Effector memory CD8-positive, alpha-beta T cell (primary cell): ENCODE data around the gene ERGIC3.
A peak's percentile ranks its signal among the peaks of the same experiment; 100 is the strongest.
"Not testable (repeated sequence)": the region's sequence is repeated elsewhere in the genome, so short reads cannot be mapped to it uniquely, and the experiment has no call there.

Source experiments
- ATAC-seq: fragments of 150-1000 bp; cut with Tn5 transposase; replicated peaks from 2 replicates; pipeline ENCODE4 v1.10.0; 2021; ENCODE audit warnings: mild to moderate bottlenecking, moderate library complexity
- DNase-seq, 3 experiments: peaks; one replicate each; pipeline ENCODE4 v3.0.0; 2021
- H3K27ac Mint-ChIP-seq, 2 donors: one replicate each; pipeline ENCODE4 v1.8.0; 2022; ENCODE audit warnings: mild to moderate bottlenecking in 2 of 2, mixed read lengths in 2 of 2, moderate library complexity in 2 of 2
- H3K27me3 Mint-ChIP-seq, 2 donors: one replicate each; pipeline ENCODE4 v1.8.0; 2022; ENCODE audit warnings: mixed read lengths in 2 of 2
- H3K36me3 Mint-ChIP-seq: one replicate; pipeline ENCODE4 v1.8.0; 2022; ENCODE audit warnings: mild to moderate bottlenecking, moderate library complexity, mixed read lengths; ENCODE audit not compliant: insufficient read depth
- H3K4me1 Mint-ChIP-seq, 2 donors: one replicate each; pipeline ENCODE4 v1.8.0; 2022; ENCODE audit warnings: low read depth in 2 of 2, mixed read lengths in 2 of 2
- H3K4me3 Mint-ChIP-seq, 2 donors: one replicate each; pipeline ENCODE4 v1.8.0; 2022; ENCODE audit warnings: mild to moderate bottlenecking in 2 of 2, mixed read lengths in 2 of 2, moderate library complexity in 2 of 2
- H3K9me3 Mint-ChIP-seq, 2 donors: one replicate each; pipeline ENCODE4 v1.8.0; 2022; ENCODE audit warnings: mixed read lengths in 2 of 2

ERGIC3 gene

DNA sequence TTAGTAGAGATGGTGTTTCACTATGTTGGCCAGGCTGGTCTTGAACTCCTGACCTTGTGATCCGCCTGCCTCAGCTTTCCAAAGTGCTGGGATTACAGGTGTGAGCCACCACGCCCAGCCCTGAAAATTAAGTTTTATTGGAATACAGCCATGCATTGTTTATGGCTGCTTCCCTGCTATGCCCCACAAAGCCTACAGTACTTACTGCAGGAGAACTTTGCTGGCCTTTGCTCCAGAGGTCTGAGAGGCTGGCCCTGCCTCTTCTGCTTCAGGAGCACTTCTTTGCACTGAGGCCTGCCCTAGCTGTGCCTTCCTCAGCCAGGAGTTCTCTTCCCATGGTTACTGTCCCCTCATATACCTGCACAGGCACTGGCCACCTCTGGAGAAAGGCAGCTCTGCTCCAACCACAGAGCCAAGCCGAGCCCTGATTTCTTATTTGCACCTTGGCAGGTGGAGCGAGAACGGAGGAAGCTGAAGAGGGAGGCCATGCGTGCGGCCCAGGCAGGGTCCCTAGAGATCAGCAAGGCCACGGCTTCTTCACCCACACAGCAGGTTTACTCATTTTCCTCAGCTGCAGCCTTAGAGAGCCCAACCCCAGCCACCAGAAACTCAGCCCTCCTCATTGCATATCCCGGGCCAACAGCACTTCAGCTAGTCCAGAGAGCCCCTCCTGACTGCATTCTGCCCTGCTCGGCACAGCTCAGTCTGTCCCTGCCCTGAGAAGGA is 33.2 kb upstream of the ERGIC3 start:
- peak overlapping the region in 1 of 2 donors; percentile 38 for H3K27ac Mint-ChIP-seq
- no peak for DNase-seq
- H3K27me3 Mint-ChIP-seq, result no peaks in the 10 kb centered on the region
- H3K36me3 Mint-ChIP-seq, result peaks cover 62% of the 10 kb centered on the region
- peaks cover 25 to 31% of the 10 kb centered on the region in 2 donors for H3K4me1 Mint-ChIP-seq
- no peak overlapping the region for H3K4me3 Mint-ChIP-seq
- H3K9me3 Mint-ChIP-seq, result no peaks in the 10 kb centered on the region
- no peak for ATAC-seq

DNA sequence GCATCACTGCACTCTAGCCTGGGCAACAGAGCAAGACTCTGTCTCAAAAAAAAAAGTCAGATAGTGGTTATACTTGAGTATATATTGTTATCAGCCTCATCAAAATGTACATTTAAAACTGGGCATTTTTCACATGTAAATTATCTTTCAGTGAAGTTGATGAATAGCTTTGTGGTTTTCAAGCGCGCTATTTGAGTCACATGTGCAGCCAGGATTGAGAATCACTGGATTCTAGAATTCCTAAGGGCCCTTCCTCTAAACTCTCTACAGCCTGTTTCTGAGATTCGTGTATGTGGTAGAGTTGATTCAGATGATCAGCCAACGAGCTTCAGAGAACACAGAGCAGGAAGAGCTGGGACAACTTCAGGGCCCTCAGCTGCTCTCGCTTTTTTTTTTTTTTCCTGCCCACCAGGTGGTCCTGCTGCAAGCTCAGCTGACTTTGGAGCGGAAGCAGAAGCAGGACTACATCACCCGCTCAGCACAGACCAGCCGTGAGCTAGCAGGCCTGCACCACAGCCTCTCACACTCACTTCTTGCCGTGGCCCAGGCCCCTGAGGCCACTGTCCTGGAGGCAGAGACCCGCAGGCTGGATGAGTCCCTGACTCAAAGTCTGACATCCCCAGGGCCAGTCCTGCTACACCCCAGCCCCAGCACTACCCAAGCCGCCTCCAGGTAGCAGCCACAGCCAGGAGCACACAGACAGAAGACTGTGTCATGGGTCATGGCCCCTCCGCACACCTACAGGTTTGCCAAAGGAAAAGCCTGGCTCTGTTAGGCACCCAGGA is 30.7 kb upstream of the ERGIC3 start:
- no peak for ATAC-seq
- peak overlapping the region in 1 of 2 donors; percentile 90 for H3K27ac Mint-ChIP-seq
- no peak for DNase-seq
- H3K4me1 Mint-ChIP-seq, result peaks cover 6 to 10% of the 10 kb centered on the region in 2 donors
- peaks cover 51% of the 10 kb centered on the region for H3K36me3 Mint-ChIP-seq
- H3K4me3 Mint-ChIP-seq, result no peak overlapping the region
- H3K9me3 Mint-ChIP-seq, result no peaks in the 10 kb centered on the region
- H3K27me3 Mint-ChIP-seq, result no peaks in the 10 kb centered on the region

DNA sequence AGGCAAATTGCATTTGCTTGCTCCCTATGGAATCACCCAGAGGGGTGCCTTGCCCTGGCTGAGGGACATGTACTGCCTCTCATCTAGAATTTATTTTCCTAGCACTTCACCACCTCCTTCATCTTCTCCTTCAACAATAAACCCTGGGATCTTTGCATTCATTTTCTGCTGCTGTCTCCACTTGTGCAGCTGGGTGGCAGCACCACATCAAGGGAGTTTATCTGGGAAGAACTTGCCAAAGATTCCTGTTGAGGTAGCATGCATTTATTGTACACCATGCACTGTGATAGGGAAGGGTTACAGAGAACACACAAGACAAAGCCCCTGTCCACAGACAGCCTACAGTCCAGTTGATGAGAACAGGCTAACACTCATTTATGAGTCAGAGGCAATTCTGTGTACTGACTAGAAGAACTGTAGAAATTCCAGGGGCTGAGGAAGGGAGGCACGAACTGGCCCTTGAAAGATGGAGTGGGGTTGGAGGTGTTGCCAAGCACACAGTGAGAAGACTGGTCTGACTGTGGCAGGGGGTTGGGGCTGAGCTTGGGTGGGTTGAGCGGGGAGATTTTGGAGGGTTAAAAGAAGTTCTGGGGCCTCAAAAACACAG is 30.0 kb upstream of the ERGIC3 start:
- DNase-seq (no peak), ATAC-seq (no peak)
- H3K4me1 Mint-ChIP-seq, result peaks cover 4 to 7% of the 10 kb centered on the region in 2 donors
- H3K36me3 Mint-ChIP-seq, result peaks cover 48% of the 10 kb centered on the region
- H3K27ac Mint-ChIP-seq, result peak overlapping the region; percentile 22 to 90
- no peak overlapping the region for H3K4me3 Mint-ChIP-seq
- H3K9me3 Mint-ChIP-seq, result no peaks in the 10 kb centered on the region
- no peaks in the 10 kb centered on the region for H3K27me3 Mint-ChIP-seq

DNA sequence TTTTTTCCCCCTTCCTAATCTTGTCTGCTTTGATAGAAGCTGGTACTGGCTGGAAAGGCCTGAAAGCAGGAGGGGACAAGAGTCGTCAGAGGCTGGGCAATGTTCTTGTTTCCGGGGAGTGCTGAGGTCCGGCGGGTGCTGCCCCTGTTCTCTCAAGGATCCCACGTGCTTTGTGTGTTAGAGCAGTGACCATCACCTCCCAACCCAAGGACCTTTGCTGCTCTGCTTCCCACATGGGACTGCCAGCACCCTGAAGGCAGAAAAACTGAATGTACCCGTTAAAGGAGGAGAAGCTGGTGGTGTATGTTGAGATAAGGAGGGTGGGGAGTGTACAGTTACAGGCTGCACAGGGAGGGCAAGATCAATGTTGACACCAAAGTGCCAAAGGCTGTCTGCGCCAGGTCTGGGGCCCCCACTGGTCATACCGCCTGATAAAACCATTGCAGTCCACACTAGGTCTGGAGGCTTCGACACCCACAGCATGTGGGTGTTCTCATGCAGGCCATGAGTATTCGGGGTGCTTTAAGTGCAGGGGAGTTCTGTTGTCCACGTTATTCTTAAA is 27.4 kb upstream of the ERGIC3 start:
- H3K27me3 Mint-ChIP-seq, result no peaks in the 10 kb centered on the region
- ATAC-seq (no peak), DNase-seq (no peak)
- H3K36me3 Mint-ChIP-seq, result peaks cover 36% of the 10 kb centered on the region
- no peaks in the 10 kb centered on the region for H3K4me1 Mint-ChIP-seq
- H3K4me3 Mint-ChIP-seq, result no peak overlapping the region
- no peaks in the 10 kb centered on the region for H3K9me3 Mint-ChIP-seq
- peak overlapping the region in 1 of 2 donors; percentile 90 for H3K27ac Mint-ChIP-seq

DNA sequence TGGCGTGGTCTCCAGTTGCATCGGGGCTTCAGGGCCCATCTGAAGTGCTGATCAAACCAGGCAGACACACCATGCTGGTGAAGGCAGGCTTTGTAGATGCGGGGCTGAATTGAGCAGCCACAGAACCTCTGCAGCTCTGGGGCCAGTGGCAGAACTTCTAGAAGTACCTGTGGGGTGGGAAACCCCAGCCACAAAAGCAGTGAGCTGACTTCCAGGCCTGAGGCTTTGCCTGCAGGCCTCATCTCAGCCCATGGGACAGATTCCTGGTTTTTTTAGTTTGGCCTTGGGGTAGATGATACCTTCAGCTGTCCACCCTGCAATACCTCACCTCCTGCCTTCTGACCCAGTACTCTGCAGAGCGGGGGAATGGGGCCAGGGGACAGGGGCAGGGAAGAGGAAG is 26.5 kb upstream of the ERGIC3 start:
- H3K27ac Mint-ChIP-seq, result peak overlapping the region in 1 of 2 donors; percentile 41
- ATAC-seq (no peak), DNase-seq (no peak)
- no peaks in the 10 kb centered on the region for H3K4me1 Mint-ChIP-seq
- no peaks in the 10 kb centered on the region for H3K9me3 Mint-ChIP-seq
- peaks cover 36% of the 10 kb centered on the region for H3K36me3 Mint-ChIP-seq
- H3K27me3 Mint-ChIP-seq, result no peaks in the 10 kb centered on the region
- no peak overlapping the region for H3K4me3 Mint-ChIP-seq

DNA sequence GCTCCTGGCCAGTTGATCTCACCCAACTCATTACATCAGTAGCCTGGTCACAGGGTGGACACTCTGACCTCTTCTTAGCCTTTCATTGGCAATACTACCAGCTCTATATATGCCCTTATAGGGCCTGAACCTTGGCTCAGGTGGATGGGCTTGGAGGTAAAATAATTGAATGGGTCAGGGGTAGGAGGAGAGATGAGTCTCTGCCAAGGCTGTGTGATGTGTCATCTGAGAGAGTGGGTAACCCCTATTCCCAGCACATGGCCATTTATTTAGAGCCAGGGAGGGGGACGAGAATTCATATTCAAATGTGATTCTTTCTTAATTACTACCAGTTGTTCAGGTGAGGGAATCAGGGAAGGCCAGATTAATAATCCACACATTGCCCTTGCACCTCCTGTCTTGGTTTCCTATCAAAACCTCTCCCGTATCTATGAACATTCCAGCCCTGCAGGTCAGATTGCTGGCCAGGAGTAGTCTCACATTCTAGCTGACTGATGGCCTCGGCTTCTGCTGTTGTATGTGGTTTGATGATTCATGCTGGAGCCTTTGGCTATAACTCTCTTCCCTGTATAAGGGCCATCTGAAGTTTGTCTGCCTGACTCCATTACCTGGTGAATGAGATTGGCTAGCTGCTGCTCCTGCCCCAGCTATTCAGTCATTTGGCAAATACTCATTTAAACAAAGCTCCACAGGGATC is 25.8 kb upstream of the ERGIC3 start:
- H3K9me3 Mint-ChIP-seq, result no peaks in the 10 kb centered on the region
- H3K27me3 Mint-ChIP-seq, result no peaks in the 10 kb centered on the region
- no peaks in the 10 kb centered on the region for H3K4me1 Mint-ChIP-seq
- H3K36me3 Mint-ChIP-seq, result peaks cover 28% of the 10 kb centered on the region
- DNase-seq (no peak), ATAC-seq (no peak)
- H3K27ac Mint-ChIP-seq, result peak overlapping the region in 1 of 2 donors; percentile 41
- no peak overlapping the region for H3K4me3 Mint-ChIP-seq

DNA sequence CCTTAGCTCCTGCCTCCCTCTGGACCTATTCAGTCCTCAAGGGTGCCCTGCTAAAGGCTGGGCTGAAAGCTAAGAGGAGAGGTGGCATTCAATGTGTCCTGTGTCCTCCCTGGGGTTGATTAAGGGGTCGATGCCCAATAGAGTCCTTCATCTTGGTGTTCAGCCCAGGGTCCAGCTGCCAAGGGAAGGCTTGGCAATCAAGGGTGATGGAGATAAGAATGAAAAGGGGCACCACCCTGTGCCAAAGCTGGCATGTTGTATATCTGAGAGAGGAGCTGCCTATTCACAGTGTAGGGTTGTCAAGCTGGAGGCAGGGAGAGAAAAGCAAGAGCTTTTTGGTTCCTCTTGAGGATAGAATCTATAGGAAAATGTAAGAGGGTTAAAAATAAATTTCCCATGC is 24.8 kb upstream of the ERGIC3 start:
- H3K36me3 Mint-ChIP-seq, result peaks cover 18% of the 10 kb centered on the region
- peak overlapping the region in 1 of 2 donors; percentile 63 for H3K27ac Mint-ChIP-seq
- H3K9me3 Mint-ChIP-seq, result no peaks in the 10 kb centered on the region
- no peaks in the 10 kb centered on the region for H3K27me3 Mint-ChIP-seq
- H3K4me3 Mint-ChIP-seq, result no peak overlapping the region
- no peak for ATAC-seq
- H3K4me1 Mint-ChIP-seq, result no peaks in the 10 kb centered on the region
- no peak for DNase-seq

DNA sequence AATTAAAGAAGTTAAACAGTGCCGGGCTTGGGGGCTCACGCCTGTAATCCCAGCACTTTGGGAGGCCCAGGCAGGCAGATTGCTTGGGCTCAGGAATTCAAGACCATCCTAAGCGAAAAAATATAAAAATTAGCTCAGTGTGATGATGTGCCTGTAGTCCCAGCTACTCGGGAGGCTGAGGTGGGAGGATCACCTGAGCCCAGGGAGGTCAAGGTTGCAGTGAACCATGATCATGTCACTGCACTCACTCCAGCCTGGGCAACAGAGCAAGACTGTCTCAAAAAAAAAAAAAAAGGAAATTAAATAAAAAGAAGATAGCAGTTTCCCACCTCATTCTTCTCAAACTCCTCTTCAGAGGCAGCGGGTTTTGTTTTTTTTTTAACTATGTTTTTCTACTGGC is 24.1 kb upstream of the ERGIC3 start:
- ATAC-seq, H3K4me3 Mint-ChIP-seq, H3K4me1 Mint-ChIP-seq, H3K9me3 Mint-ChIP-seq, H3K27me3 Mint-ChIP-seq, DNase-seq, H3K27ac Mint-ChIP-seq: not testable (repeated sequence)
- peaks cover 14% of the 10 kb centered on the region for H3K36me3 Mint-ChIP-seq

DNA sequence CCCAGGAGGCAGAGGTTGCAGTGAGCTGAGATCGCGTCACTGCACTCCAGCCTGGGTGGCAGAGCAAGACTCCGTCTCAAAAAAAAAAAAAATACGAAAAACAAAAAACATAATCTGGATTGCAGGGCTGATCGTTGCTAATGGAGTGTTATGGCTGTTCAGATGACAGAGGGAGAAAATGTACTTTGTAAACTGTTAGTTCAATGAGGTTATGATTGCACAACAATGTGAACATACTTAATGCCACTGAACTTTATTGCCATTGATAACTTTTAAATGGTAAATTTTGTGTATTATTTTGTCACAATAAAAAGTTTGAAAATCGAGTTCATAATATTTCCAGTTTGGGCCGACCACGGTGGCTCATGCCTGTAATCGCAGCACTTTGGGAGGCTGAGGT is 22.9 kb upstream of the ERGIC3 start:
- DNase-seq, result no peak
- H3K9me3 Mint-ChIP-seq, result no peaks in the 10 kb centered on the region
- no peak for ATAC-seq
- no peak overlapping the region for H3K27ac Mint-ChIP-seq
- no peak overlapping the region for H3K4me3 Mint-ChIP-seq
- peaks cover 7% of the 10 kb centered on the region for H3K36me3 Mint-ChIP-seq
- H3K27me3 Mint-ChIP-seq, result no peaks in the 10 kb centered on the region
- no peaks in the 10 kb centered on the region for H3K4me1 Mint-ChIP-seq

DNA sequence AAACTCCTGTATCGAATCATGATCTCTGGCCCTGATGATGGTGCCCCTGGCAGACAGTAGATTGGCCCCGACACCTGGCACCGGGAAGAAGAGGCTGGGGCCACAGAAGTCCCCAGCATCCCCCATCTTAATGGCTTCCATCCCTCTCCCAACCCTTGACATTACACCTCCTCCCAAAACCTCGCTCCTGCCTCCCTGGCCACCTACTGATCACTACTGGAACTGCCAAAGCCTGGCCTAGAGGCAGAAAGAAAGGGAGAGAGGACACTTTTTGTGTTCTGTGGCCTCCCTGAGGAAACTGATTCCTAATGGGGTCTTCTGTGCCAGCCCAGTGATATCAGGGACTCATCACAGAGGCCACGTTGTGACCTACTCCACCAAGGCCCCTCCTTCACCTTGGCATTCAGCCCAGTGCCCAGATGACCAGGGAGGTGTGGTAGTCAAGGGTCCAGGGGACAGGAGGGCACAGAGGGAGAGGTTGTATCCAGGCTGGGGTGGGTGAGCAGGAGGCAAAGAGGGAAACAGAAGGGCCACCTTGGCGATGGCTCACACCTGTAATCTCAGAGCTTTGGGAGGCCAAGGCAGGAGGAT is 18.5 kb upstream of the ERGIC3 start:
- no peaks in the 10 kb centered on the region for H3K27me3 Mint-ChIP-seq
- peak in 1 of 3 experiments; percentile 26 for DNase-seq
- H3K4me3 Mint-ChIP-seq, result no peak overlapping the region
- no peak for ATAC-seq
- no peaks in the 10 kb centered on the region for H3K36me3 Mint-ChIP-seq
- H3K27ac Mint-ChIP-seq, result no peak overlapping the region
- no peaks in the 10 kb centered on the region for H3K4me1 Mint-ChIP-seq
- H3K9me3 Mint-ChIP-seq, result no peaks in the 10 kb centered on the region

DNA sequence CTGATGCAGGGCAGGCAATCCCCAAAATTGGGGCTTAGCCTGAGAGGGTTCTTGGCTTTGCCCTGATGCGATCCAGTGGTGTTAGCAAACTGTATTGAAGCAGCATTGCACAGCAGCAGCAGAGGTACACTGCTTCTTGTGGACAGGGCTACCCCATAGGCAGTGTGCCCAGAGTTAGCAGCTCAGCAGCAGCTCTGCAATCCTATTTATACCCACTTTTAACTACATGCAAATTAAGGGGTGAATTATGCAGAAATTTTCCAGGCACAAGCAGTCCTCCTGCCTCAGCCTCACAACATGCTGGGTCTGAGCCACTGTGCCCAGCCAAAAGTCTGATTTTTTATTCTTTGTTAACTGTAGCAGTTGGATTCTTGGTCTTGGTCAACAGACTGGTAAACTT is 16.2 kb upstream of the ERGIC3 start:
- H3K4me1 Mint-ChIP-seq, result no peaks in the 10 kb centered on the region
- no peak overlapping the region for H3K4me3 Mint-ChIP-seq
- no peak for ATAC-seq

DNA sequence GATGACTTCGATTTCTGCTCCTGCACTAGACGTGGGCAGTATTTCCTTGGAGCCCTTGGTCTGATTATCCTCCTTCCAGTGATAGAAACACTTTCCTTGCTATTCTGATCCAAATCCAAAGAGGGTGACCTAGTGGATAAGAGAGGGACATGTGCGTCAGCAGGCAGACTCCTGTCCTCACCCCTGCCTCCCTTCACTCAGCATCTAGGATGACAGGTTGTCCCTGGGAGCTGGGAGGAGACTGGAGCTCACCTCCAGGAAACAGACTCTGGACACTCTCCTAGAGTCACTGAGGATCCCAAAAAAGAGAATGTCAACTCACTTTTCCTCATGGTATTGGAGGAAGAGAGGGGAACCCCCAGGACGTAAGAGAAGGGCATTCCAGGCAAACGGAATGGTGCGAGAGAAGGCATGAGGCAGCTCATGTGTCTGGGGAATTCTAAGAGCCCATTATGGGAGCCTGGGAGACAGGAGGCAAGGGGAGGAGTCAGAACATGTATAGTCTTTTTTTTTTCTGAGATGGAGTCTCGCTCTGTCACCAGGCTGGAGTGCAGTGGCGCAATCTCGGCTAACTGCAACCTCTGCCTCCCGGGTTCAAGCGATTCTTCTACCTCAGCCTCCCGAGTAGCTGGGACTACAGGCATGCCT is 14.6 kb upstream of the ERGIC3 start:
- Mint-ChIP-seq H3K36me3 (no peaks in the 10 kb centered on the region), H3K27ac (no peak overlapping the region), H3K27me3 (no peaks in the 10 kb centered on the region), H3K4me1 (no peaks in the 10 kb centered on the region), H3K9me3 (no peaks in the 10 kb centered on the region), H3K4me3 (no peak overlapping the region)
- no peak for DNase-seq
- ATAC-seq, result no peak

More for the DNA sequence above, 16.2 kb upstream of the ERGIC3 start:
- DNase-seq, result no peak
- Mint-ChIP-seq H3K9me3 (no peaks in the 10 kb centered on the region), H3K27ac (no peak overlapping the region), H3K36me3 (no peaks in the 10 kb centered on the region), H3K27me3 (no peaks in the 10 kb centered on the region)
